ENCODE measurements around the gene SDHAF2.
"Not testable (repeated sequence)": the region's sequence is repeated elsewhere in the genome, so short reads cannot be mapped to it uniquely, and the experiment has no call there.

SDHAF2 gene

GRCh38 chr11:61453695-61454094 is 23.8 kb downstream of the SDHAF2 start:
- DNase-seq (ENCODE audit: extremely low read depth, low read depth): no peak
- TF ChIP-seq, protein P1, sequence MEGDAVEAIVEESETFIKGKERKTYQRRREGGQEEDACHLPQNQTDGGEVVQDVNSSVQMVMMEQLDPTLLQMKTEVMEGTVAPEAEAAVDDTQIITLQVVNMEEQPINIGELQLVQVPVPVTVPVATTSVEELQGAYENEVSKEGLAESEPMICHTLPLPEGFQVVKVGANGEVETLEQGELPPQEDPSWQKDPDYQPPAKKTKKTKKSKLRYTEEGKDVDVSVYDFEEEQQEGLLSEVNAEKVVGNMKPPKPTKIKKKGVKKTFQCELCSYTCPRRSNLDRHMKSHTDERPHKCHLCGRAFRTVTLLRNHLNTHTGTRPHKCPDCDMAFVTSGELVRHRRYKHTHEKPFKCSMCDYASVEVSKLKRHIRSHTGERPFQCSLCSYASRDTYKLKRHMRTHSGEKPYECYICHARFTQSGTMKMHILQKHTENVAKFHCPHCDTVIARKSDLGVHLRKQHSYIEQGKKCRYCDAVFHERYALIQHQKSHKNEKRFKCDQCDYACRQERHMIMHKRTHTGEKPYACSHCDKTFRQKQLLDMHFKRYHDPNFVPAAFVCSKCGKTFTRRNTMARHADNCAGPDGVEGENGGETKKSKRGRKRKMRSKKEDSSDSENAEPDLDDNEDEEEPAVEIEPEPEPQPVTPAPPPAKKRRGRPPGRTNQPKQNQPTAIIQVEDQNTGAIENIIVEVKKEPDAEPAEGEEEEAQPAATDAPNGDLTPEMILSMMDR (IDR thresholded peaks at IDR 0.05; ENCODE audit: low read depth, low read length, missing control alignments): no peak
- no peak overlapping the region for H3K4me3 ChIP-seq (replicated peaks; ENCODE audit: low read depth, low read length)

GRCh38 chr11:61454520-61454919 is 24.6 kb downstream of the SDHAF2 start:
- no peak overlapping the region for H3K4me3 ChIP-seq (replicated peaks; ENCODE audit: low read depth, low read length)
- TF ChIP-seq, protein P1 (IDR thresholded peaks at IDR 0.05; ENCODE audit: low read depth, low read length, missing control alignments): no peak
- DNase-seq (ENCODE audit: extremely low read depth, low read depth): no peak

GRCh38 chr11:61460474-61460881 is 30.6 kb downstream of the SDHAF2 start:
- no peak for DNase-seq (ENCODE audit: extremely low read depth, low read depth)
- no peak overlapping the region for H3K4me3 ChIP-seq (replicated peaks; ENCODE audit: low read depth, low read length)
- TF ChIP-seq, protein P1 (IDR thresholded peaks at IDR 0.05; ENCODE audit: low read depth, low read length, missing control alignments): no peak

- no peak overlapping the region for H3K4me3 ChIP-seq (replicated peaks; ENCODE audit: low read depth, low read length)
- TF ChIP-seq, protein P1 (IDR thresholded peaks at IDR 0.05; ENCODE audit: low read depth, low read length, missing control alignments): no peak
- DNase-seq (ENCODE audit: extremely low read depth, low read depth): no peak
These were observed 31.1 kb downstream of the SDHAF2 start for GRCh38 chr11:61460986-61461385.

DNA sequence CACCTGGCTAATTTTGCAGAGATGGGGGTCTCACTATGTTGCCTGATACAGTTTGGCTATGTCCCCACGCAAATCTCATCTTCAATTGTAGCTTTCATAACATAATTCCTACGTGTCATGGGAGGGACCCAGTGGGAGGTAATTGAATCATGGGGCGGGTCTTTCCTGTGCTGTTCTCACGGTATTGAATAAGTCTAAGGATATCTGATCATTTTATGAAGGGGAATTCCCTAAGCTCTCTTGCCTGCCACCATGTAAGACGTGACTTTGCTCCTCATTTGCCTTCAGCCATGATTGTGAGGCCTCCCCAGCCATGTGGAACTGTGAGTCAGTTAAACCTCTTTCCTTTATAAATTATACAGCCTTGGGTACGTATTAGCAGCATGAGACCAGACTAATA is 37.7 kb downstream of the SDHAF2 start:
- H3K4me3 ChIP-seq (replicated peaks; ENCODE audit: low read depth, low read length); DNase-seq (ENCODE audit: extremely low read depth, low read depth): not testable (repeated sequence)

GRCh38 chr11:61468002-61468401 is 38.1 kb downstream of the SDHAF2 start:
- DNase-seq (ENCODE audit: extremely low read depth, low read depth): no peak
- no peak overlapping the region for H3K4me3 ChIP-seq (replicated peaks; ENCODE audit: low read depth, low read length)
- TF ChIP-seq, protein P1 (IDR thresholded peaks at IDR 0.05; ENCODE audit: low read depth, low read length, missing control alignments): no peak

DNA sequence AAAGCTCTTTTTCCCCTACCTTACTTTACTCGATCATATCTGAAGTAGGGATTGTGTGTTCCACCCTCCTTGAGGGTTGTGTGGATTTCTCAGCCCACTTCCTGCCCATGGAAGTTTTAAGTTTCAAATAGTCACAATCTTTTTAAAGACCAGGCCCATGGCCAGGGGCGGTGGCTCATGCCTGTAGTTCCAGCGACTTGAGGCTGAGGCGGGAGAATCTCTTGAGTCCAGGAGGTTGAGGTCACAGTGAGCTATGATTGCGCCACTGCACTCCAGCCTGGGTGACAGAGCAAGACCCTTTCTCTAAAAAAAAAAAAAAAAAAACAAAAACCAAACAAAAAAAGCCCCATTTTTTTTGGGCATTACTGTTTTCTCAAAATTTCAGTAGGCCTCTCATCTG is 42.4 kb downstream of the SDHAF2 start:
- TF ChIP-seq, protein P1 (IDR thresholded peaks at IDR 0.05; ENCODE audit: low read depth, low read length, missing control alignments): no peak
- DNase-seq (ENCODE audit: extremely low read depth, low read depth): no peak

More for the DNA sequence above, 42.4 kb downstream of the SDHAF2 start:
- H3K4me3 ChIP-seq (replicated peaks; ENCODE audit: low read depth, low read length): no peak overlapping the region
